Bronchial epithelial cell (primary cell): ENCODE measurements around the gene YIPF6. TPM values are rescaled to one million over a fixed set of nuclear protein-coding genes. Genes with fewer than 3 reads are reported as not detected.

Experiments
- DNase-seq: peaks from one replicate; pipeline ENCODE4 v3.0.0-alpha.2; 2010; ENCODE audit warnings: low read depth
- FAIRE-seq: peaks from 2 replicates; lab custom pipeline; 2011; peaks lifted over from hg19 to GRCh38; lab: Jason Lieb, UNC
- H3K27me3 ChIP-seq: 2 replicates; pipeline ENCODE4 v1.5.1; 2011; ENCODE audit warnings: low read length; ENCODE audit not compliant: control insufficient read depth, insufficient read depth
- H3K36me3 ChIP-seq: 2 replicates; pipeline ENCODE4 v1.5.1; 2011; ENCODE audit warnings: low read length; ENCODE audit not compliant: control insufficient read depth, insufficient read depth
- H3K4me3 ChIP-seq: 2 replicates; pipeline ENCODE4 v1.5.1; 2011; ENCODE audit warnings: mild to moderate bottlenecking, low read depth, low read length, control low read depth
- CTCF ChIP-seq: IDR thresholded peaks from 2 replicates; pipeline ENCODE4 v1.5.1; 2011; ENCODE audit warnings: mild to moderate bottlenecking, moderate library complexity, low read length, control low read depth, inconsistent platforms; ENCODE audit not compliant: insufficient read depth, severe bottlenecking
- total RNA-seq: library from RNA; depleted of rRNA; stranded (reverse); fragments of >200 nt; gene quantifications from 2 replicates; pipeline ENCODE4 v1.2.1, GENCODE V29; 2014

Gene YIPF6
- total RNA-seq, 1 donor from 2014 or later, result 37.1 TPM

- no peaks in the 10 kb centered on the region for H3K36me3 ChIP-seq
- peak overlapping the region; percentile 79 for H3K4me3 ChIP-seq
- no peak for TF ChIP-seq CTCF
- no peaks in the 10 kb centered on the region for H3K27me3 ChIP-seq
- DNase-seq (peak; percentile 52), FAIRE-seq (no peak)
Measured at GRCh38 chrX:68498044-68498507, 775 bp upstream of the YIPF6 start.

GRCh38 chrX:68499543-68500504 lies 973 bp downstream of the YIPF6 start:
- Histone ChIP-seq H3K36me3 (peaks cover 2% of the 10 kb centered on the region), H3K27me3 (no peaks in the 10 kb centered on the region), H3K4me3 (peak overlapping the region; percentile 79)
- no peak for DNase-seq
- no peak for TF ChIP-seq CTCF
- FAIRE-seq, result no peak

DNA sequence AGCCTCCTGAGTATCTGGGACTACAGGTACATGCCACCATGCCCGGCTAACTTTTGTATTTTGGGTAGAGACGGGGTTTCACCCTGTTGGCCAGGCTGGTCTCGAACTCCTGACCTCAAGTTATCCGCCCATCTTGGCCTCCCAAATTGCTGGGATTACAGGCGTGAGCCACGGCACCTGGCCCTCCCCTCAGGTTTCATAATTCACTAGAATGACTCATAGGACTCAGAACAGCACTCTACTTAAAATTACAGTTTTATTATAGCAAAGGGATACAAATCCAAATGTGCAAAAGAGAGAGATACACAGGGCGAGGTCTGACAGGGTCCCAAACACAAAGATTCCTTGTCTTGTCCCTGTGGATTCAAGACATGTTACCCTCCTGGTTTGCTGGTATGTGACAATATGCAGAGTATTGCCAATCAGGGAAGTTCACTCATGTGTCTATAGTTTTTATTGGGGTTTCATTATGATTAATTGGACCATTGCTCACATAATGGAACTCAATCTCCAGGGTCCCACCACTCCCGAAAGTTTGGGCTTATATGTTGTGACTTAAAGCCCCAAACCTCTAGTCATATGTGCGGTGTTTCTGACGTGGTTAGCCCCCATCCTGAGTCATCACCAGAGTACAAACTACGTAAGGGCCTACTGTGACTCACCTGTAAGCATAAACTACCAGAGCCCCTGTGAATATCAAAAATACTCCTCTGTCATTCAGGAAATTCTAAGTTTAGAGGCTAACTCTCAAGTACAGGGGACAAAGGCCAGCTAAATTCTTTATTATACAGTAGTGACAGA lies 5.2 kb downstream of the YIPF6 start:
- TF ChIP-seq CTCF, result no peak
- FAIRE-seq, result no peak
- no peaks in the 10 kb centered on the region for H3K27me3 ChIP-seq
- peaks cover 2% of the 10 kb centered on the region for H3K36me3 ChIP-seq
- DNase-seq, result peak; percentile 83
- H3K4me3 ChIP-seq, result no peak overlapping the region

GRCh38 chrX:68506649-68507048 lies 7.8 kb downstream of the YIPF6 start:
- no peak for TF ChIP-seq CTCF
- no peak for DNase-seq
- H3K36me3 ChIP-seq, result peaks cover 2% of the 10 kb centered on the region
- FAIRE-seq, result no peak
- no peak overlapping the region for H3K4me3 ChIP-seq
- no peaks in the 10 kb centered on the region for H3K27me3 ChIP-seq

DNA sequence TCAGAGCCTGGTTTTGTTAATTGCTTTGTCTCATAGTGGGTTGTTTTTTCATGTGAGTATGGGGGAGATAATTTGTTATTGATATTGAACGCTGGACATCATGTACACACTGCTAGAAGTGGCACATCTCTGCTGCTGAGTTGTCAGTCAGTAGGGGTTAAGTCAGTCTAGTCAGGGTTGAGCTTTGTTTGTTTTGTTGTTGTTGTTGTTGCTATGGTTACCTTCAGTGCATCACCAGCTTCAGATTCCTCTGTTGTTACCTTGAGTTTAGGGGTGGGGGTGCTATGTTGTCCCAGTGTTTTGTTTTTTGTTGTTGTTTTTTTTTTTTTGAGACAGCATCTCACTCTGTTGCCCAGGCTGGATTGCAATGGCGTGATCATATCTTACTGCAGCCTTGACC lies 9.9 kb downstream of the YIPF6 start:
- FAIRE-seq (no peak), DNase-seq (peak; percentile 27)

More for the DNA sequence above, 9.9 kb downstream of the YIPF6 start:
- Histone ChIP-seq H3K27me3 (no peaks in the 10 kb centered on the region), H3K36me3 (no peaks in the 10 kb centered on the region), H3K4me3 (no peak overlapping the region)
- no peak for TF ChIP-seq CTCF
